Vagina (tissue), 2 donors: ENCODE measurements around the gene KDM1B. TPM values are rescaled to one million over a fixed set of nuclear protein-coding genes. Genes with fewer than 3 reads are reported as not detected.

Experiments
- DNase-seq, 2 donors: peaks; one replicate each; pipeline ENCODE4 v3.0.0-alpha.2; 2017; ENCODE audit errors: extremely low spot score in 2 of 2
- H3K27ac ChIP-seq: fragments of 200-600 bp; sonication (generic); one replicate; pipeline ENCODE4 v1.5.1; 2019
- H3K27me3 ChIP-seq: fragments of 200-600 bp; sonication (generic); one replicate; pipeline ENCODE4 v1.5.1; 2019
- H3K36me3 ChIP-seq, 2 donors: fragments of 200-600 bp; sonication (generic); one replicate each; pipeline ENCODE4 v1.5.1; 2017 to 2019
- H3K4me1 ChIP-seq: fragments of 200-600 bp; sonication (generic); one replicate; pipeline ENCODE4 v1.5.1; 2019
- H3K4me3 ChIP-seq, 2 donors: fragments of 200-600 bp; sonication (generic); 1 replicate in 1 of 2; 2 replicates in 1 of 2; pipeline ENCODE4 v1.5.1; 2016 to 2019
- H3K9me3 ChIP-seq: fragments of 200-600 bp; sonication (generic); one replicate; pipeline ENCODE4 v1.5.1; 2019
- CTCF ChIP-seq, 3 experiments: fragments of 450-650 bp in 2 of 3; fragments of 200-600 bp in 1 of 3; sonication (generic) in 1 of 3; IDR thresholded peaks; one replicate each; pipeline ENCODE4 v1.5.1; 2017 to 2019; ENCODE audit warnings: antibody characterized with exemption in 3 of 3, mild to moderate bottlenecking in 2 of 3, moderate library complexity in 2 of 3
- POLR2A ChIP-seq, 2 donors: fragments of 450-650 bp; IDR thresholded peaks; one replicate each; pipeline ENCODE4 v1.6.1; 2017; ENCODE audit warnings: antibody characterized with exemption in 2 of 2, mild to moderate bottlenecking in 2 of 2, moderate library complexity in 2 of 2
- POLR2AphosphoS5 ChIP-seq, 2 donors: sonication (generic); formaldehyde crosslinking; IDR thresholded peaks; one replicate each; pipeline ENCODE4 v1.9.0; 2017; ENCODE audit warnings: antibody characterized with exemption in 2 of 2, mild to moderate bottlenecking in 2 of 2, low read depth in 1 of 2; ENCODE audit not compliant: insufficient read depth in 1 of 2
- intact Hi-C: fragments of 100-400 bp; cut with DNase I; formaldehyde crosslinking; loops from one replicate; pipeline ENCODE4 v1.15.1; 2023
- total RNA-seq: library from RNA; depleted of rRNA; stranded (reverse); fragments of >200 nt; gene quantifications from one replicate; pipeline ENCODE4 v1.2.3, GENCODE V29; 2016

Gene KDM1B
- total RNA-seq, 1 donor from 2014 or later: 20.6 TPM

DNA sequence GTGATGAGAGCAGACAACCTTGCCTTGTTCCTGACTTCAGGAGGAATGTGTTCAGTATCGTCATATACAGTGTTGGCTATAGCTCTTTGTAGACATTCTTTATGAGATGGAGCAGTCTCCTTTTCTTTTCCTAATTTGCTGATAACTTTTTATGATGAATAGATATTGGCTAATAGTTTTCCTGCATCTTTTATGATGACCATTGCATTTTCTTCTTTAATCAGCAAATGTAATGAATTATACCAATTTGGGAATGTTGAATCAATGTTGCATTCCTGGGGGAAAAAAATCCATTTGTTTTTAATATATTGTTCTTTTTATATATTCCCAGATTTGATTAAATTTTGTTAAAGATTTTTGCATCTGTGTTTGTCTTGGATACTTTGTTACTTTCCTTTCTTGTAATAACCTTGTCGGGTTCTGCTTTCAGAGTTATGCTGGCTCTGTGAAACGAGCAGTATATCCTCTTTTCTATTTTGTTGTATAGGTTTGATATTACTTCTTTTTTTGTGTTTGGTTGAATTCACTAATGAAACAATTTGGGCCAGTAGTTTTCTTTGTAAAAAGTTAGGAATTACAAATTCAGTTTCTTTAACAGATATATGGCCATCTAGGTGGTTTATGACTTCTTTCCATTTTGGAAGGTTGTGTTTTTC is 23.9 kb downstream of the KDM1B start:
- TF ChIP-seq POLR2AphosphoS5 (IDR thresholded peaks at IDR 0.05; ENCODE audit: insufficient read depth in 1 of 2, low read depth in 1 of 2) (no peak), POLR2A (IDR thresholded peaks at IDR 0.05) (no peak), CTCF (IDR thresholded peaks at IDR 0.05) (no peak)
- intact Hi-C loops: no loop called here

GRCh38 chr6:18179770-18180356 is 24.6 kb downstream of the KDM1B start:
- Histone ChIP-seq H3K4me3 (no peak overlapping the region), H3K4me1 (no peaks in the 10 kb centered on the region), H3K36me3 (peaks cover 0 to 3% of the 10 kb centered on the region in 2 donors), H3K9me3 (no peaks in the 10 kb centered on the region), H3K27me3 (no peaks in the 10 kb centered on the region), H3K27ac (no peak overlapping the region)
- DNase-seq: no peak
- TF ChIP-seq POLR2AphosphoS5 (IDR thresholded peaks at IDR 0.05; ENCODE audit: insufficient read depth in 1 of 2, low read depth in 1 of 2) (no peak), POLR2A (IDR thresholded peaks at IDR 0.05) (no peak), CTCF (IDR thresholded peaks at IDR 0.05) (no peak)
- intact Hi-C loops: no loop called here

More for the DNA sequence above, 23.9 kb downstream of the KDM1B start:
- no peaks in the 10 kb centered on the region for H3K4me1 ChIP-seq
- H3K27me3 ChIP-seq: no peaks in the 10 kb centered on the region
- H3K36me3 ChIP-seq: peaks cover 0 to 11% of the 10 kb centered on the region in 2 donors
- no peak overlapping the region for H3K4me3 ChIP-seq
- H3K27ac ChIP-seq: no peak overlapping the region
- no peak for DNase-seq
- no peaks in the 10 kb centered on the region for H3K9me3 ChIP-seq

DNA sequence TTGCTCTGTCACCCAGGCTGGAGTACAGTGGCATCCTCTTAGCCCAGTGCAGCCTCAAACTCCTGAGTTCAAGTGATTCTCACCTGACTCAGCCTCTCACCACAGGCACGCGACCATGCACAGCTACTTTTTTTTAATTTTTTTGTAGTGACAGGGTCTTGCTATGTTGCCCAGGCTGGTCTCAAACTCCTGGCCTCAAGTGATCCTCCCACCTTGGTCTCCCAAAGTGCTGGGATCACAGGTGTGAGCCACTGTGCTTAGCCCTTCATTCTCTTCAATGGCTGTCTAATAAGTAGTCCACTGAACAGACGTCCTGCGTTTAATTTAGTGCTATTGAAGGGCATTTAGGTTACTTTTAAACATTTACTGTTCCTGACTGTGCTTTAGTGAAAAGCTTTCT is 27.3 kb downstream of the KDM1B start:
- no peak for TF ChIP-seq POLR2AphosphoS5 (IDR thresholded peaks at IDR 0.05; ENCODE audit: insufficient read depth in 1 of 2, low read depth in 1 of 2)
- TF ChIP-seq CTCF (IDR thresholded peaks at IDR 0.05): no peak
- no peak for TF ChIP-seq POLR2A (IDR thresholded peaks at IDR 0.05)
- intact Hi-C loops: no loop called here
- Histone ChIP-seq H3K4me1 (no peaks in the 10 kb centered on the region), H3K27ac (no peak overlapping the region), H3K27me3 (no peaks in the 10 kb centered on the region), H3K9me3 (no peaks in the 10 kb centered on the region), H3K36me3 (peaks cover 0 to 8% of the 10 kb centered on the region in 2 donors), H3K4me3 (no peak overlapping the region)
- DNase-seq: no peak

GRCh38 chr6:18183766-18184165 is 28.5 kb downstream of the KDM1B start:
- Histone ChIP-seq H3K9me3 (no peaks in the 10 kb centered on the region), H3K36me3 (peaks cover 0 to 18% of the 10 kb centered on the region in 2 donors), H3K27me3 (no peaks in the 10 kb centered on the region), H3K4me3 (no peak overlapping the region), H3K4me1 (no peaks in the 10 kb centered on the region), H3K27ac (no peak overlapping the region)
- no peak for DNase-seq
- intact Hi-C loops: no loop called here
- TF ChIP-seq CTCF (IDR thresholded peaks at IDR 0.05) (no peak), POLR2AphosphoS5 (IDR thresholded peaks at IDR 0.05; ENCODE audit: insufficient read depth in 1 of 2, low read depth in 1 of 2) (no peak), POLR2A (IDR thresholded peaks at IDR 0.05) (no peak)

DNA sequence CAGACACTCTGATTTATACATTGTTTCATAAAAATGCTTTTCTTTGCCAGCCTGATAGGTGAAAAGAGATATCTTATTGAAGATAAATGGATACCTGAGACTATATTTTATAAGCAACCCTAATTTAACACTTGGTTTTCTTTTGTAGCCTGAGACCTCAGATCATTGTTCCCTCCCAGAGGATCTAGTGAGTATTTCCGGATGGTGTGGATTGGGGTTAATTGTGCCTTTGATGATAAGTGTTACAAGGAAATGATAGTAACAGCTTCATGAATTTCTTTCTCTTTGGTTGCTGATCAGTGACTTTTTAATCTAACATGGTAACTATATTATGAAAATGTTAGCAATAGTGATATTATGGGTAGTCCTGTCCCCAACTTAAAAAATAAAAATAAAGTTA is 30.4 kb downstream of the KDM1B start:
- Histone ChIP-seq H3K4me3 (no peak overlapping the region), H3K9me3 (no peaks in the 10 kb centered on the region), H3K27me3 (no peaks in the 10 kb centered on the region), H3K27ac (no peak overlapping the region), H3K4me1 (no peaks in the 10 kb centered on the region), H3K36me3 (peaks cover 0 to 18% of the 10 kb centered on the region in 2 donors)
- DNase-seq: no peak
- intact Hi-C loops: no loop called here
- TF ChIP-seq POLR2A (IDR thresholded peaks at IDR 0.05) (no peak), CTCF (IDR thresholded peaks at IDR 0.05) (no peak)
